Measurements from ENCODE around the gene CNOT11. TPM values are rescaled to one million over a fixed set of nuclear protein-coding genes. Genes with fewer than 3 reads are reported as not detected.

Gene CNOT11
- total RNA-seq, 4 donors from 2014 or later = 19.7 to 31.2 (median 21.6) TPM

GRCh38 chr2:101281482-101281881, 28.8 kb downstream of the CNOT11 start:
- intact Hi-C loops (cut with DNase I; ENCODE audit: low total_unique reads) = no loop called here
- no peaks in the 10 kb centered on the region for H3K27me3 ChIP-seq
- H3K9me3 ChIP-seq = no peaks in the 10 kb centered on the region
- DNase-seq = no peak
- H3K4me3 ChIP-seq = no peak overlapping the region
- no peak for TF ChIP-seq POLR2A (IDR thresholded peaks at IDR 0.05)
- no peak for TF ChIP-seq CTCF (IDR thresholded peaks at IDR 0.05)
- no peaks in the 10 kb centered on the region for H3K36me3 ChIP-seq
- no peak overlapping the region for H3K27ac ChIP-seq
- no peaks in the 10 kb centered on the region for H3K4me1 ChIP-seq

- no peak for DNase-seq
- no peak for TF ChIP-seq POLR2A (IDR thresholded peaks at IDR 0.05)
- no peak for TF ChIP-seq CTCF (IDR thresholded peaks at IDR 0.05)
- Histone ChIP-seq H3K27me3 (no peaks in the 10 kb centered on the region), H3K27ac (no peak overlapping the region), H3K4me1 (no peaks in the 10 kb centered on the region), H3K36me3 (no peaks in the 10 kb centered on the region), H3K9me3 (no peaks in the 10 kb centered on the region), H3K4me3 (no peak overlapping the region)
- intact Hi-C loops (cut with DNase I; ENCODE audit: low total_unique reads) = no loop called here
Observed at GRCh38 chr2:101282980-101283379, 30.3 kb downstream of the CNOT11 start.

- Histone ChIP-seq H3K36me3 (no peaks in the 10 kb centered on the region), H3K27me3 (no peaks in the 10 kb centered on the region), H3K9me3 (no peaks in the 10 kb centered on the region), H3K27ac (no peak overlapping the region), H3K4me1 (no peaks in the 10 kb centered on the region), H3K4me3 (no peak overlapping the region)
- intact Hi-C loops (cut with DNase I; ENCODE audit: low total_unique reads) = no loop called here
- no peak for DNase-seq
- TF ChIP-seq POLR2A (IDR thresholded peaks at IDR 0.05) = no peak
- TF ChIP-seq CTCF (IDR thresholded peaks at IDR 0.05) = no peak
Observed at GRCh38 chr2:101286684-101287083, 34.0 kb downstream of the CNOT11 start.

GRCh38 chr2:101287303-101287702, 34.6 kb downstream of the CNOT11 start:
- TF ChIP-seq POLR2A (IDR thresholded peaks at IDR 0.05) (no peak), CTCF (IDR thresholded peaks at IDR 0.05) (no peak)
- no peaks in the 10 kb centered on the region for H3K4me1 ChIP-seq
- no peak overlapping the region for H3K27ac ChIP-seq
- H3K4me3 ChIP-seq = no peak overlapping the region
- intact Hi-C loops (cut with DNase I; ENCODE audit: low total_unique reads) = no loop called here
- no peaks in the 10 kb centered on the region for H3K9me3 ChIP-seq
- H3K27me3 ChIP-seq = no peaks in the 10 kb centered on the region
- DNase-seq = no peak
- no peaks in the 10 kb centered on the region for H3K36me3 ChIP-seq

- Histone ChIP-seq H3K4me1 (no peaks in the 10 kb centered on the region), H3K27me3 (no peaks in the 10 kb centered on the region), H3K9me3 (no peaks in the 10 kb centered on the region), H3K4me3 (no peak overlapping the region), H3K36me3 (no peaks in the 10 kb centered on the region), H3K27ac (no peak overlapping the region)
- no peak for TF ChIP-seq CTCF (IDR thresholded peaks at IDR 0.05)
- TF ChIP-seq POLR2A (IDR thresholded peaks at IDR 0.05) = no peak
- DNase-seq = no peak
- intact Hi-C loops (cut with DNase I; ENCODE audit: low total_unique reads) = no loop called here
Observed at GRCh38 chr2:101290711-101291110, 38.0 kb downstream of the CNOT11 start.

All from uterus (tissue), 4 donors.